Stimulated activated memory B cell treated with anti-CD40 and anti-IgM and Interleukin-4, amounts not matched to agents 10 μg/mL and 1 μg/mL and 100 μg/mL, for 72 hours (primary cell): Measurements from ENCODE around the gene MAGEB6.
"Not testable (repeated sequence)": the region's sequence is repeated elsewhere in the genome, so short reads cannot be mapped to it uniquely, and the experiment has no call there.

ENCODE experiments used
- ATAC-seq: fragments of 150-1000 bp; cut with Tn5 transposase; 2 replicates; pipeline ENCODE4 v1.10.0; 2021
- H3K27ac Mint-ChIP-seq: one replicate; pipeline ENCODE4 v1.8.0; 2022; ENCODE audit warnings: mild to moderate bottlenecking, mixed read lengths
- H3K27me3 Mint-ChIP-seq: one replicate; pipeline ENCODE4 v1.8.0; 2022; ENCODE audit warnings: mixed read lengths
- H3K36me3 Mint-ChIP-seq: one replicate; pipeline ENCODE4 v1.8.0; 2022; ENCODE audit warnings: mixed read lengths
- H3K4me1 Mint-ChIP-seq: one replicate; pipeline ENCODE4 v1.8.0; 2022; ENCODE audit warnings: mixed read lengths
- H3K4me3 Mint-ChIP-seq: one replicate; pipeline ENCODE4 v1.8.0; 2022; ENCODE audit warnings: mild to moderate bottlenecking, moderate library complexity, mixed read lengths
- H3K9me3 Mint-ChIP-seq: one replicate; pipeline ENCODE4 v1.8.0; 2022; ENCODE audit warnings: mixed read lengths

MAGEB6 gene, protein sequence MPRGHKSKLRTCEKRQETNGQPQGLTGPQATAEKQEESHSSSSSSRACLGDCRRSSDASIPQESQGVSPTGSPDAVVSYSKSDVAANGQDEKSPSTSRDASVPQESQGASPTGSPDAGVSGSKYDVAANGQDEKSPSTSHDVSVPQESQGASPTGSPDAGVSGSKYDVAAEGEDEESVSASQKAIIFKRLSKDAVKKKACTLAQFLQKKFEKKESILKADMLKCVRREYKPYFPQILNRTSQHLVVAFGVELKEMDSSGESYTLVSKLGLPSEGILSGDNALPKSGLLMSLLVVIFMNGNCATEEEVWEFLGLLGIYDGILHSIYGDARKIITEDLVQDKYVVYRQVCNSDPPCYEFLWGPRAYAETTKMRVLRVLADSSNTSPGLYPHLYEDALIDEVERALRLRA

GRCh38 chrX:26192204-26192603 is at the start of gene MAGEB6:
TSS of gene MAGEB6 (plus strand) at chrX:26192440. CDS start at chrX:26193847, 1,407 bp downstream.
- Mint-ChIP-seq H3K27me3 (no peaks in the 10 kb centered on the region), H3K9me3 (no peaks in the 10 kb centered on the region), H3K4me1 (no peaks in the 10 kb centered on the region), H3K27ac (no peak within 1 kb of the TSS), H3K4me3 (no peak within 1 kb of the TSS), H3K36me3 (no peaks in the 10 kb centered on the region)
- no peak for ATAC-seq

GRCh38 chrX:26146024-26146423 is 46.2 kb upstream of the MAGEB6 start:
- H3K4me1 Mint-ChIP-seq = no peaks in the 10 kb centered on the region
- H3K36me3 Mint-ChIP-seq = no peaks in the 10 kb centered on the region
- H3K27ac Mint-ChIP-seq = no peak overlapping the region
- no peaks in the 10 kb centered on the region for H3K27me3 Mint-ChIP-seq
- no peak for ATAC-seq
- peaks cover 7% of the 10 kb centered on the region for H3K9me3 Mint-ChIP-seq
- H3K4me3 Mint-ChIP-seq = no peak overlapping the region

DNA sequence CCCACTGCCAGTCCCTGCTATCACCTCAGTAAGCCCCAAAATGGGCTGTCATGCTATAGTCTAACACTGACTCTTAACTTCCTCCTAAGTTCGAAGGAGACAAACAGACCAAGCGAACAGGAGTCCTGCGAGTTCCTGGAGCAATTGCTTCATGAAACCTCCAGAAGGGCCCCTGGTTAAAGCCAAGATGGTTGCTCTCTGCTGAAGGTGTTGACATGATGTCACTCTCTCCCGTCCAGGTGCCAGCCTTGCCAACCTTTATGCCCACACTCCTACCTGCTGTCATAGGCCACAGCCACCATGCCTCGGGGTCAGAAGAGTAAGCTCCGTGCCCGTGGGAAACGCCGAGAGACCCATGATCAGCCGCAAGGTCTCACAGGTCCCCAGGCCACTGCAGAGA is 31.9 kb upstream of the MAGEB6 start, which contains the start of gene MAGEB6B:
Gene MAGEB6B (plus strand): TSS at position 301 of the 400 bp plus-strand sequence. CDS start 0 bp downstream, at position 301.
- Mint-ChIP-seq H3K27me3 (no peaks in the 10 kb centered on the region), H3K36me3 (no peaks in the 10 kb centered on the region), H3K4me3 (no peak within 1 kb of the TSS), H3K4me1 (no peaks in the 10 kb centered on the region), H3K27ac (no peak within 1 kb of the TSS), H3K9me3 (peaks cover 5% of the 10 kb centered on the region)
- ATAC-seq = no peak

GRCh38 chrX:26203561-26203960 is 11.3 kb downstream of the MAGEB6 start:
- no peak for ATAC-seq
- Mint-ChIP-seq H3K27me3 (no peaks in the 10 kb centered on the region), H3K27ac (no peak overlapping the region), H3K4me3 (no peak overlapping the region), H3K9me3 (no peaks in the 10 kb centered on the region), H3K36me3 (no peaks in the 10 kb centered on the region), H3K4me1 (no peaks in the 10 kb centered on the region)

GRCh38 chrX:26204717-26205116 is 12.5 kb downstream of the MAGEB6 start:
- not testable (repeated sequence) for H3K4me3 Mint-ChIP-seq, H3K27ac Mint-ChIP-seq, H3K9me3 Mint-ChIP-seq, H3K27me3 Mint-ChIP-seq, H3K36me3 Mint-ChIP-seq, ATAC-seq, H3K4me1 Mint-ChIP-seq

DNA sequence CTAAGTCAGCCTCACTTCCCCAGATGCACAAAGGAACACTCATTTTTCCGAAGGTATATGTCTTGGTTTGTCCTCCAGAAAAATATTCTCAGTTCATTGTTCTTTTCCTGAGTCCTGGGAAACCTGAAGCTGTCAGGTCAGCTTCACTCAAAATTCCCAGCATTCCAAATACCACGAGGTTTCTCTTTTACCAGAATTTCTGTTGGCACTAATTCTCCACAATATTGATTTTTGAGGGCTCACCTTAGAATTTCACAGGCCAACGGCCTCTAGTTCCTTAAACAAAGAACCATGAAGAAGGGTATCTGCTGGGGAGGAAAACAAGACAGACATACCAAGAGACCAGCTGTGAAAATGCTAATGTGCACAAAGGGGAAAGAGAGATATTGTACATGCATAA is 15.8 kb downstream of the MAGEB6 start:
- no peak for ATAC-seq
- H3K27me3 Mint-ChIP-seq = no peaks in the 10 kb centered on the region
- H3K4me1 Mint-ChIP-seq = no peaks in the 10 kb centered on the region
- no peaks in the 10 kb centered on the region for H3K9me3 Mint-ChIP-seq
- no peak overlapping the region for H3K27ac Mint-ChIP-seq
- H3K4me3 Mint-ChIP-seq = no peak overlapping the region
- no peaks in the 10 kb centered on the region for H3K36me3 Mint-ChIP-seq

DNA sequence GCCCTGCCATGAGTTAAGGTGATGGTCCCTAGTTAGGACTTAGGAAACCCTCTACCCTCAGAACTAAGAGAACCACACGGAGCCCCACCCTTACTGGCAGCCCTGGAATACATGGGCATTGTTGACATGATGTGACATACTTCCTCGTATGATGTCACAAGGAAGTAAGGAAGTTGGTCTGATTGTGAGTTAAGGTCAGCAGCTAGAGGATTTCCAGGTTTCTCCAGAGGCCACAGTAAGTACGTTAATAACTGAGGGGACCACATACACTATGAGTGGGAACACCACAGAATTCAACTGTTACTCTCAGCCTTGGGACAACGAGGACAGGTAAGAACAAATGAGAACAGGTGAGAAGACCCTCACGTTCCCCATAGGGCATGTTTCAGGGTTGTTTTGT is 23.6 kb downstream of the MAGEB6 start, which contains the start of gene MAGEB5:
Gene MAGEB5 (plus strand): TSS at position 301 of the 400 bp plus-strand sequence. CDS start 1,133 bp downstream, outside the sequence.
- H3K4me3 Mint-ChIP-seq = no peak within 1 kb of the TSS
- no peaks in the 10 kb centered on the region for H3K27me3 Mint-ChIP-seq
- no peaks in the 10 kb centered on the region for H3K36me3 Mint-ChIP-seq
- H3K4me1 Mint-ChIP-seq = no peaks in the 10 kb centered on the region
- ATAC-seq = no peak
- H3K27ac Mint-ChIP-seq = no peak within 1 kb of the TSS
- peaks cover 5% of the 10 kb centered on the region for H3K9me3 Mint-ChIP-seq

DNA sequence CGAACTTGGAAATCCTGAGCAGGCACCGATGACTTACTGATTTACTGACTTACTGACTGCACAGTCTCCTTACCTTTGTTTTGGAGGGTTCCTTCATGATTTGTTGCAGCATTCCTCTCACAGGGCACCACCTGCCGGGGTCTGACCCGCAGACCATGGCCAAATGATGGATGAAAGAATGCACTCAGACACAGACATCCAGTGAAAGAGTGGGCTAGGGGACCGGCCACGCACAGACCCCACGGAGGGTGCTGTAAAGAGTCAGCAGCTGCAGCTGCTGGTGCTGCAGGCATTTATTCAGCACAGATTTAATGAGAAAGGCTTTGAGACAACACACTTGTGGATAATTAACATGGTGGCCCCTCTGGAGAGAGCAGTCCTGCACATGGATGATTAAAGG is 27.1 kb downstream of the MAGEB6 start:
- H3K4me3 Mint-ChIP-seq = no peak overlapping the region
- peaks cover 7% of the 10 kb centered on the region for H3K9me3 Mint-ChIP-seq
- H3K27me3 Mint-ChIP-seq = no peaks in the 10 kb centered on the region
- no peak for ATAC-seq
- H3K27ac Mint-ChIP-seq = no peak overlapping the region
- no peaks in the 10 kb centered on the region for H3K4me1 Mint-ChIP-seq
- no peaks in the 10 kb centered on the region for H3K36me3 Mint-ChIP-seq

GRCh38 chrX:26234177-26234576 is 41.9 kb downstream of the MAGEB6 start:
- H3K27me3 Mint-ChIP-seq = no peaks in the 10 kb centered on the region
- H3K9me3 Mint-ChIP-seq = peaks cover 6% of the 10 kb centered on the region
- H3K27ac Mint-ChIP-seq = no peak overlapping the region
- no peak for ATAC-seq
- no peaks in the 10 kb centered on the region for H3K4me1 Mint-ChIP-seq
- no peak overlapping the region for H3K4me3 Mint-ChIP-seq
- H3K36me3 Mint-ChIP-seq = no peaks in the 10 kb centered on the region
